Lower leg skin (tissue), 3 donors: Measurements from ENCODE around the gene TSEN54.

Experiments used
- POLR2A ChIP-seq, 2 donors: fragments of 450-650 bp; IDR thresholded peaks; one replicate each; pipeline ENCODE4 v1.6.1; 2016 to 2017; ENCODE audit warnings: antibody characterized with exemption in 2 of 2, mild to moderate bottlenecking in 1 of 2, moderate library complexity in 1 of 2
- TF ChIP-seq, protein P1 (sequence below), 3 donors: fragments of 450-650 bp; IDR thresholded peaks; one replicate each; pipeline ENCODE4 v1.5.1; 2016; ENCODE audit warnings: antibody characterized with exemption in 3 of 3, mild to moderate bottlenecking in 3 of 3, moderate library complexity in 2 of 3

DNA sequence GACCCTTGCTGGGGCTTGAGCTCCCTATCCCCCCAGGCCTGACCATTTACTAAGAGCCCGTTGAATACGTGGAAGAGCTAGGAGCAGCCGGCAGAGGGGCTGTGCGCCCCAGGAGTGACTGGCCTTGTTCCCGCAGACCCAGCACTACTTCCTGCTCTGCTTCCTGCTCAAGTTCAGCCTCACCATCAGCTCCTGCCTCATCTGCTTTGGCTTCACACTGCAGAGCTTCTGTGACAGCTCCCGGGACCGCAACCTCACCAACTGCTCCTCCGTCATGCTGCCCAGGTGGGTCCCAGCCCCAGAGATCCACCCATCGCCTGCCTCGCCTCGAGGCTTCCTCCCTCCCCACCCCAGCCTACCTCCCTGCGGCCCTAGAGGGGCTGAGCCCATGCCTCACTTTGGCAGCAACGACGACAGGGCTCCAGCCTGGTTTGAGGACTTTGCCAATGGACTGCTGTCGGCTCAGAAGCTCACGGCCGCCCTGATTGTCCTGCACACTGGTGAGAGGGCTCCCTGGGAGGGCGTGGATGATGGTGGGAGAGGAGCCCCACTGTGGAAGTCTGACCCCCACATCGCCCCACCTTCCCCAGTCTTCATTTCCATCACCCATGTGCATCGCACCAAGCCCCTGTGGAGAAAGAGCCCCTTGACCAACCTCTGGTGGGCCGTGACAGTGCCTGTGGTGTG, 18.1 kb upstream of the TSEN54 start:
- TF ChIP-seq, protein P1, sequence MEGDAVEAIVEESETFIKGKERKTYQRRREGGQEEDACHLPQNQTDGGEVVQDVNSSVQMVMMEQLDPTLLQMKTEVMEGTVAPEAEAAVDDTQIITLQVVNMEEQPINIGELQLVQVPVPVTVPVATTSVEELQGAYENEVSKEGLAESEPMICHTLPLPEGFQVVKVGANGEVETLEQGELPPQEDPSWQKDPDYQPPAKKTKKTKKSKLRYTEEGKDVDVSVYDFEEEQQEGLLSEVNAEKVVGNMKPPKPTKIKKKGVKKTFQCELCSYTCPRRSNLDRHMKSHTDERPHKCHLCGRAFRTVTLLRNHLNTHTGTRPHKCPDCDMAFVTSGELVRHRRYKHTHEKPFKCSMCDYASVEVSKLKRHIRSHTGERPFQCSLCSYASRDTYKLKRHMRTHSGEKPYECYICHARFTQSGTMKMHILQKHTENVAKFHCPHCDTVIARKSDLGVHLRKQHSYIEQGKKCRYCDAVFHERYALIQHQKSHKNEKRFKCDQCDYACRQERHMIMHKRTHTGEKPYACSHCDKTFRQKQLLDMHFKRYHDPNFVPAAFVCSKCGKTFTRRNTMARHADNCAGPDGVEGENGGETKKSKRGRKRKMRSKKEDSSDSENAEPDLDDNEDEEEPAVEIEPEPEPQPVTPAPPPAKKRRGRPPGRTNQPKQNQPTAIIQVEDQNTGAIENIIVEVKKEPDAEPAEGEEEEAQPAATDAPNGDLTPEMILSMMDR (IDR thresholded peaks at IDR 0.05) = no peak
- TF ChIP-seq POLR2A (IDR thresholded peaks at IDR 0.05) = no peak
